Ovary (tissue), 3 donors: ENCODE data around the gene STIM1.

ENCODE experiments used
- EP300 ChIP-seq: sonication (generic); formaldehyde crosslinking; IDR thresholded peaks from one replicate; pipeline ENCODE4 v1.6.1; 2017; ENCODE audit warnings: antibody characterized with exemption
- TF ChIP-seq, protein P1 (sequence below), 3 donors: fragments of 450-650 bp in 2 of 3; fragments of 200-600 bp in 1 of 3; IDR thresholded peaks; one replicate each; pipeline versions ENCODE4 v1.5.1 to v1.8.0; 2016 to 2022; ENCODE audit warnings: antibody characterized with exemption in 3 of 3, mild to moderate bottlenecking in 1 of 3
- donor health status: DM: no; HTN: no; CAD: no.

DNA sequence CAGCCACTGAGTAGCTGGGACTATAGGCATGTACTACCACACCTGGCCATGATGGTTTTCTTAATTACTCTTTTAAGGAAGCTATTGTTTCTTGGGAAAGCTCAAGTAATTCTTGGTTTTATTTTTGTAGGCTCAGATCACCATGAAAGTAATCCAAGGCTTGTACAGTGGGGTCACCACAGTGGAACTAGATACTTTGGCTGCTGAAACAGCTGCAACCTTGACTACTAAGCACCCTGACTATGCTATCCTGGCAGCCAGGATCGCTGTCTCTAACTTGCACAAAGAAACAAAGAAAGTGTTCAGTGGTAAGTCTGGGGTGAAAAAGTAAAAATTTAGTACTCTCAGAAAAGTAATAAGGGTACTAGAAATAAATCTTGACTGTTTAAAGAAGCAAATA is 250.5 kb downstream of the STIM1 start:
- TF ChIP-seq, protein P1, sequence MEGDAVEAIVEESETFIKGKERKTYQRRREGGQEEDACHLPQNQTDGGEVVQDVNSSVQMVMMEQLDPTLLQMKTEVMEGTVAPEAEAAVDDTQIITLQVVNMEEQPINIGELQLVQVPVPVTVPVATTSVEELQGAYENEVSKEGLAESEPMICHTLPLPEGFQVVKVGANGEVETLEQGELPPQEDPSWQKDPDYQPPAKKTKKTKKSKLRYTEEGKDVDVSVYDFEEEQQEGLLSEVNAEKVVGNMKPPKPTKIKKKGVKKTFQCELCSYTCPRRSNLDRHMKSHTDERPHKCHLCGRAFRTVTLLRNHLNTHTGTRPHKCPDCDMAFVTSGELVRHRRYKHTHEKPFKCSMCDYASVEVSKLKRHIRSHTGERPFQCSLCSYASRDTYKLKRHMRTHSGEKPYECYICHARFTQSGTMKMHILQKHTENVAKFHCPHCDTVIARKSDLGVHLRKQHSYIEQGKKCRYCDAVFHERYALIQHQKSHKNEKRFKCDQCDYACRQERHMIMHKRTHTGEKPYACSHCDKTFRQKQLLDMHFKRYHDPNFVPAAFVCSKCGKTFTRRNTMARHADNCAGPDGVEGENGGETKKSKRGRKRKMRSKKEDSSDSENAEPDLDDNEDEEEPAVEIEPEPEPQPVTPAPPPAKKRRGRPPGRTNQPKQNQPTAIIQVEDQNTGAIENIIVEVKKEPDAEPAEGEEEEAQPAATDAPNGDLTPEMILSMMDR (IDR thresholded peaks at IDR 0.05) = no peak
- no peak for TF ChIP-seq EP300
